RCC 7860 (cell line): ENCODE measurements around the gene PRKD2.
A peak's percentile ranks its signal among the peaks of the same experiment; 100 is the strongest.
"Not testable (repeated sequence)": the region's sequence is repeated elsewhere in the genome, so short reads cannot be mapped to it uniquely, and the experiment has no call there.

ENCODE experiments used
- DNase-seq: peaks from one replicate; pipeline ENCODE4 v3.0.0-alpha.2; 2015; ENCODE audit warnings: low spot score
- FAIRE-seq: peaks from 2 replicates; lab custom pipeline; 2012; peaks lifted over from hg19 to GRCh38; lab: Jason Lieb, UNC

The PRKD2 gene

DNA sequence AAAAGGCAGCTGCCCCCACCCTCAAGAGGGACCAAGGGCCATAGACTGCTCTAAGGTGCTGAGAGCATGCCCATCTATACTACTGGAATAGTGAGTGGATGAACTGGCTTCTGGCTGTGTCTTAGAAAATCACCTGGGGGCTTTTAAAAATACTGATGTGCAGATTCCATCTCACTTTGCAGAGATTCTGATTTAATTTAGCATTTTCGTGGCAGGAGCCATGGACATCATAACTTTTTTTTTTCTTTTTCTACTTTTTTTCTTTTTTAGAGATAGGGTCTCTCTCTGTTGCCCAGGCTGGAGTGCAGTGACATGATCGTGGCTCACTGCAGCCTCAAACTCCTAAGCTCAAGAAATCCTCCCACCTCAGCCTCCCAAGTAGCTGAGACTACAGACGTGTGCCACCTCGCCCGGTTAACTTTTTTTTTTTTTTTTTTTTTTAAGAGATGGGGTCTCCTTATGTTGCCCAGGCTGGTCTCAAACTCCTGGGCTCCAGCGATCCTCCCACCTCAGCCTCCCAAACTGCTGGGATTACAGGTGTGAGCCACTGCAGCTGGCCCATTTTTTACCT, 4.1 kb downstream of the PRKD2 start:
- FAIRE-seq, DNase-seq: not testable (repeated sequence)

DNA sequence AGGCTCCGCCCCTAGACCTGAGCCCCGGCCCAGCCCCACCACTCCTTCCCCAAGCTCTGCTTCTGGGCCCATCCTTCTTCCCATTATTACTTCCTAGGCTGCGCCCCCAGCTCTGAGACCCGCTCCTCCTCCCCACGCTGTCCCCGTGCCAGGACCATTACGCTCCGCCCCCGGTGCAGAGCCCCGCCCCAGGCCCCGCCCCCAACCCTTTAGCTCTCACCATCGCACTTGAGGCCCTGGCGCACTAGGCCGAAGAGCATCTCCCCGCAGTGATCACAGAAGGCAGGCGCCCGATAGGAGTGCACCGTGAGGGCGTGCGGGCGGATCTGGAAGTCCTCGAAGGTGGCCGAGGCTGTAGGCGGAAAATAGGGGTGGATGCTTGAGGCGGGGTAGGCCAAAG, 6.2 kb downstream of the PRKD2 start:
- DNase-seq: no peak
- no peak for FAIRE-seq

DNA sequence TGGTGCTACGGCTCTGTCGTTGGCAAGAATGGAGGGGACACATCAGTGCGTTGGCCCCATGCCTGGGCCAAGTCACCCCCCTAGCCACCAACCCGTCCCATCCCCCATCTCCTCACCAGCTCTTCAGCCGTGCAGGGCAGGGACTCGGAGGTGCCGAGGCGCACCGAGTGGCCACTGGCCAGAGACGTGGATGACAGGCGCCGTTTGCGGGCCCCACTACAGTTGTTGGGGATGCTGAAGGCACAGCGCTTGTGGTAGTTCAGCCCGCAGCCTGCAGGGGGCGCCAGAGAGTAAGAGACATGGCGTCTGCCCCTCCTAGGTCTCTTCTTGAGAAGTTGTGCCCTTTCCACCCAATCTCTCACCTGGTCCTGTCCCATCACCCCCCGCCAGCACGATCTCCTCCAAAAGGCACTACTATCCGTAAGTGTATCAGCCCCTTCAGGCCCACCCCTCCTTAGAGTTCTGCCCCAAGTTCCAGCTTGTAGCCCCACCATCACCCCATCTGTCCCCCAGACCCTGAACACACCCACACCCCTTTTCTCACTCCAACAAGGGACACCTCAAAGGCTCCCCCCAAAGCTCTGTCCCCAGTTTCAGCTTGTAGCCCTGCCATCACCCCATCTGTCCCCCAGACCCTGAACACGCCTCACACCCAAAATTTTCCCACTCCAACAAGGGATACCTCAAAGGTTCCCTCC, 12.4 kb downstream of the PRKD2 start:
- DNase-seq (peak; percentile 20), FAIRE-seq (no peak)

DNA sequence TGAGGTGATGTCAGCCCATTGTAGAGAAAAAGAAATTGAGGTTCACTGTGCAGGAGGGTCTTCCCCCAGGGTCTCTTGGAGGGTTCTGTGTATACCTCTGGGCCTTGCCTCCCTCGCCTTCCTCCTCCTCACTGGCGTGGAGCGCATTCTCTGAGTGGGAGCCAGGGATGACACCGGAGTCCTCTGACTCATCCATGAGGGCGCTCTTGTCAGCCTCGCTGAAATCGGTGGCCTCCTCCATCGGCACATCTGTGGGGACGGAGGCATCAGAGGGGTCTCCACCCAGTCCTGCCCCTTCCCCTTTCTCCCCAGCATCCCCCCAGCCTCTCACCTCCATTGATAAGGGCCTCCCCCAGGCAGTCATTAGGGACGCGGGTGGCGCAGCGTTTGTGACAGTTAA, 16.2 kb downstream of the PRKD2 start:
- no peak for FAIRE-seq
- no peak for DNase-seq

DNA sequence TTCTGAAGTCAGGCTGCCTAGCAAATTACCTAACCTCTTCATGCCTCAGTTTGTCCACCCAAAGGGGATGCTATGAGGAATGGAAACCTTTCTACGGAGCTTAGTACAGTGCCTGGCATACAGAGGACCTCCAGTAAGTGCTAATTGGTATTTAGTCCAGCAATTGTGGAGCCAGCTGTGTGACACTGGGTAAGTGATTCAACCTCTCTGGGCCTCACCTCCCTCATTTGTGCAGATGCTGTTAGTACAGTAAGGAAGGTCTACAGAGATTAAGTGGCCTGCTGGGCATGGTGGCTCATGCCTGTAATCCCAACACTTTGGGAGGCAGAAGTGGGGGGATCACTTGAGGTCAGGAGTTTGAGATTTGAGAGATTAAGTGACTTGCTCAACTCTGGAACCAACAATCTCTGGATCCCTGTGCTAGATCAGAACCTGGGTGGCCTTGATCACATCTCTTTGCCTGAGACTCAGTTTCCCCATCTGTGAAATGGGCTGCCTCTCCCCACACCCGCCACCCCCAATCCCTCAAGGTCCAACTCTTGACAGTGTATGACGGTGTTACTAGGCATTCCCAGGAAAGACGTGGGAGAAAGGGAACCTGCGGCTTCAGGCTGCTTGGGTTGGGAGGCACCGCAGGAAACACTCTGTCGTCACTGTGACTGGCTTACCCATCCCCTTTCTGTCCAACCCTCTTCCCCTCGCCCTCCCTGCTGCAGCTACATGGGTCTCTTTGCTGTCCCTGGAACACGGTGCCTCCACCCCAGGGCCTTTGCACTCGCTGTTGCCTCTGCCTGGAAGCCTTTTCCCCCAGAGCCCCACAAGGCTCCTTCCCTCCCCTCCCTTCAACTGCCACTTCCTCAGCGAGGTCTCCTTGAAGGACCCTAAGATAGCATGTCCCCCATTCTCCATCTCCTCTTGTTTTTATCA, 18.3 kb downstream of the PRKD2 start:
- FAIRE-seq: no peak
- no peak for DNase-seq

DNA sequence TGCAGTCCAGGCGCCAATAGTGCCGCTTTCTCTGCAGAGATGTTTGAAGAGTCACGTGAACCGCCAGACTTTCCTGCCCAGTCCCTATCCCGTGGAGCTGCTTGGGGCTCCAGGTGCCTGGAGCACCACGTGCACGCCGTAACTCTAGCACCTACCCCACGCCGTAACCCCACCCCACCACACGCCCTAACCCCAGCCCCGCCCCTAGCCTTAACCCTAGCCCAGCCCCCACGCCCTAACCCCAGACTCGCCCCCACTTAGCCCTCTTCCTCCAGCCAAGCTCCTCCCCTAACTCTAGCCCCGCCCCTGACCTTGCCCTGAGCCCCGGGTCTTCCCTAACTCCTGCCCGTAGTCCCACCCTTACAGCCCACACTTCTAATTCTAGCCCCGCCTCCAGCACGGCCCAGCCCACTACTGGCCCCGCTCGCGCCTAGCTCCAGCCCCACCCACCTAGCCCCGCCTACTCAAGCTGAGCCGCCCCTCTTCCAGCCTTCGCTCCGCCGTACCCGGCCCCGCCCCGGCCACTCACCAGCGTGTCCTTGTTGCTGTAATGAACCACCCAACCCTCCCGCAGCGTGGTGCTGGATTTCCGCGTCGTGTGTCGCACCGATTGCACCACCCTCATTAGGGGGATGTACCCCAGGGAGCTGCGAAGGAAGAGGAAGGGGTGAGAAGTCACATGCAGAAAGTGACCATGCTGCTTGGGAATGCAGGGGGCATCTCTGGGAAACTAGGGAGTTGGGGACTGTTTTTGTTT, 19.5 kb downstream of the PRKD2 start:
- FAIRE-seq (no peak), DNase-seq (no peak)

DNA sequence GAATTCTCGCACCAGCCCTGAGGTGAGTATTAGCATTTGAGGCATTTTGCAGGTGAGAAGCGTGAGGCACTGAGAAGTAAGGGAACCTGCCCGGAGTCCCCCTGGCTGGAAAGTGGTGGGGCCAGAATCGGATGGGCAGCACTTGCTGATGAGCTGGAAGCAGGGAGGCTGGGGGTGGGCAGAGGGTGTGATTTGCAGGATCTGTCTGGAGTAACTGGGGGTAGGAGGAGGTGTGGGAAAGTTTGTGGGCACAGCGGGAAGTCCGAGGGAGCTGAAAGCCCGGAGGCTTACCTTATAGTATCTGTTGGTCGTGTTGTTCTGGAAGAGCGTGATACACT, 20.1 kb downstream of the PRKD2 start:
- DNase-seq: no peak
- no peak for FAIRE-seq

DNA sequence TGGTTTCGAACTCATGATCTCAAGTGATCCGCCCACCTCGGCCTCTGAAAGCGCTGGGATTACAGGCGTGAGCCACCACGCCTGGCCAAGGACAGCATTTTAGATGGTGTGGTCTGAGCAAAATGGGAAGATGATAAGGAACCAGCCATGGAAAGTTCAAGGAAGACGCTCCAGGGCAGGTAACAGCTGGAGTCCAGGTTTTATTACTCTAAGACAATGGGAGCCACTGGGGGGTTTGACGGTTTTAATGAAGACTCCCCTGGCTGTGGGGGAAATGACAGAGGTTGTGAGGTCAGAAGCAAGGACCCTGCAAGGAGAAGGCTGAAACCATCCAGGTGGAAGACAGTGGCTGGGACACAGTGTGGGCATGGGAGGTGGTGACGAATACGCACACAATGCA, 20.9 kb downstream of the PRKD2 start:
- DNase-seq (no peak), FAIRE-seq (no peak)

DNA sequence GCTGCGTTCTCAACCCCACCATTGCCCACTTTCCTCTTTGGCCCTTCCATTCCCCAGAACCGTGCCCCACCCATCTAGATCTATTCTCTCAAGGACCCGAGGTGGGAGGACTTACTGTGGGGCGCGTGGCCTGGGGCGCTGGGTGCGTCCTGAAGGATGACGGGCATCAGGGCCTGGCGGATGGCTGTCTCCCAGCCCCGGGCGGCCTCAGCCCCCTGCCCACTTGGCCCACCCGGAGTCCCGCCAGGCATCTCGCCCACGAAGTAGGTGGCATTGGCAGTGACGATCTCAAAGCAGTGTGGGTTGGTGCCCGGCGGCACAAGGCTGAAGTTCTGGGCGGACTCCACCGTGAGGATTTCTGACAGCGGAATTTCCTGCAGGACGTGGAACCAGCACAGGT, 23.2 kb downstream of the PRKD2 start:
- no peak for DNase-seq
- no peak for FAIRE-seq

DNA sequence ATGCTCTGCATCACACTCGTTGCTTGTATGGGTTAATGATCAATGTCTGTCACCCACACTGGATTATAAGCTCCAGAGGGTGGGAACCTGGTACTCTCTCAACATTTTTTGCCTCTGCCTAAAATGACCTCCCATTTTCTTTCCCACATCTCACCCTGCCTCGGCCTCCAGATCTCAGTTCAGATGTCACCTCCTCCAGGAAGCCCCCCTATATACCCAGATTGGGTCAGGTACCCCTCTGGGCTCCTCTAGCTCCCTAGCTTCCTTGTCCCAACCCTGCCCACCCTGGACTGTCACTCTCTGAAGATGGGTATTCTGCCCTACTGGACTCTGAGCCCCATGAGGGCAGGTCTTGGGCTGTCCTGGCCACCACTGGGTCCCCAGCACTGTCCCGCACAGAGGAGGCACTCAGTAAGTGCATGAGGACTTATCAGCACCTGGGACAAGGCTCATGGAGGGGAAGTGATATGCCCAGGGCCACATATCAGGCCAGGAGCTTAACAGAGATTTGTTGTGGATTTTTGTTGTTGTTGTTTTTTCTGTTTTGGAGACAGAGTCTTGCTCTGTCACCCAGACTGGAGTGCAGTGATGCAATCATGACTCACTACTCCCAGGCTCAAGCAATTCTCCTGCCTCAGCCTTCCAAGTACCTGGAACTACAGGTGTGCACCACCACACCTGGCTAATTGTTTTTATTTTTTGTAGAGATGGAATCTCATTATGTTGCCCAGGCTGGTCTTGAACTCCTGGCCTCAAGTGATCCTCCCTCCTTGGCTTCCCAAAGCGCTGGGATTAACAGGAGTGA, 23.8 kb downstream of the PRKD2 start:
- DNase-seq (no peak), FAIRE-seq (no peak)

DNA sequence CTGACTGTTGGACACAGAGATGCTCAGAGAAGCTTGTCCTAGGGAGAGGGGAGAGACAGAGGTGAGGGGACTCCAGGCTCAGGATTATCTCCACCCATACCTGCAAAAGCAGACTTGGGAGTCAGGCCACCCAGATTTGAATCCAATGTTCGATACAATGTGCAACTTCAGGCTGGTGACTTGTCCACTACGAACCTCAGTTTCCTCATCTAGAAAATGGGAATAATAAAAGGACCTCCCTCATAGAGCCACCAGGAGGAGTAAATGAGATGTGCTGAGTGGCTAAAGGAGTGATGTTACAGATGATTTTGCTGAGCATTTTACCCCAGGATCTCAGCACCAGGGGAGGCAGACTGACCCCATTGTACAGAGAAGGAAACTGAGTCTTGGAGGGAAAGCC, 25.0 kb downstream of the PRKD2 start:
- DNase-seq (no peak), FAIRE-seq (no peak)

DNA sequence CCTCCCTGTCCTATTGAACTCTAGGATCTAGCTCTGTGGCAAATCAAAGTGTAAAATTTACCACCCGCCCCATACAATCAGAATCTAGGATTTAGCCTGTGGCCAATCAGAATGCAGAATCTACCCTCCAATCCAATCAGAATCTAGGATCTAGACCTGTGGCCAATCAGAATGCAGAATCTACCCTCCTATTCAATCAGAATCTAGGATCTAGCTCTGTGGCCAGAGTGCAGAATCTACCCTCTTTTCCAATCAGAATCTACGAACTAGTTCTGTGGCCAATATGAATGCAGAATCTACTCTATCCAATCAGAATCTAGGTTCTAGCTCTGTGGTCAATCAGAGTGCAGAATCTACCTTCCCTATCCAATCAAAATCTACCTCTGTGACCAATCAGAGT, 25.8 kb downstream of the PRKD2 start:
- FAIRE-seq (no peak), DNase-seq (no peak)

DNA sequence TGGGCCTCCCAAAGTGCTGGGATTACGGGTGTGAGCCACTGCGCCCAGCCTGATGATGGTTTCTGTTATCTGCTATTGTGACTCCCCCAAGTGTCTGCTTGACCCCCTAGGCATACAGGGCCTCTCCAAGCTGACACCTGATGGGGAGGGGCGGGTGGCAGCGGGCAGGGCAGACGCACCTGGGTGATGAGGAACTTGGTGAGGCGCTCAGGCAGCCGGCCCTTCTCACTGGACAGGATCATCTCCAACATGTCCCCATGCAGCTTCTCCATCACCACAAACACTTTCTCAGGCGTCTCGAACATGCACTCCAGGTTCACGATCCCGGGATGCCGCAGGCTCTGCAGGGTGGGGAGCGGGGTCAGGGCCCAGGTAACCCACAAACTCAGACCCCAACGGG, 27.6 kb downstream of the PRKD2 start:
- DNase-seq (no peak), FAIRE-seq (no peak)

DNA sequence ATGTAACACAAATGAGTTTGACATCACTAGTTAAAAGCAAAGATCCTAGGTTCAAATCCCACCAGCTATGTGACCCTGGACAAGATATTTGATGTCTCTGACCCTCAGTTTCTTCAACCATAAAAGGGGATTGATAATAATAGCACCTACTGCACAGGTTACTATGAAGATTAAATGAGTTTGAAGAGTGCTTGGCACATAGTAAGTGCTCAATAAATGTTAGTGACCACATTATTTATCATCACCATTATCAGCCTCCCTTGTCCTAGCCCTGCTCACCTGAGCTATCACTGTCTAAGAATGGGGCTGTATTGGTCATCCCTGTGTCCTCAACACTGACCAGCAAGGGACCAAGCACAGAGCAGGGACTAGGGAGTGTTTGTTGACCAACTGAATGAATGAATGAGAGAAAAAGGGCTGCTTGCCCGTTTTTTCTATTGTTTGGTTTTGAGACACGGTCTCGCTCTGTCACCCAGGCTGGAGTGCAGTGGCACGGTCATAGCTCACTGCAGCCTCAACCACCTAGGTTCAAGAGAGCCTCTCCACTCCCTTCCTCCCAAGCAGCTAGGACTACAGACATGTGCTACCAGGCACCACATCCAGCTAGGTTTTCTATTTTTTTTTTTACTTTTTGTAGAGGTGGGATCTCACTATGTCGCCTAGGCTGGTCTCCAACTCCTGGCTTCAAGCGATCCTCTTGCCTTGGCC, 29.3 kb downstream of the PRKD2 start:
- no peak for DNase-seq
- FAIRE-seq: no peak

DNA sequence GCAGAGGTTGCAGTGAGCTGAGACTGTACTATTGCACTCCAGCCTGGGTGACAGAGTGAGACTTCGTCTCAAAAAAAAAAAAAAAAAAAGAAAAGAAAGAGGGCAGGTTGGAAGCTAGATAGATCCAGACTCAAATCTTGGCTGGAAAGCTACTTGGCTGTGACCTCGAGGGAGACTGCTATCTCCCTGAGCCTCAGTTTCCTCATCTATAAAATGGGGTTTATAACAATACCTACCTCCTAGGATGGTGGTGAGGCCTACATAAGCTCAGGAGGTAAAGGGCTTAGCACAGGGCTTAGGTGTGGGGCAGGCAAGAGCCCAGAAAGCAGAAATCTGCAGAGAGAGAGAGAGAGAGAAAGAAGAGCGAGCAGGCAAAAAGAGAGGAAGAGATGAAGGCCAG, 31.7 kb downstream of the PRKD2 start:
- DNase-seq: no peak
- no peak for FAIRE-seq

DNA sequence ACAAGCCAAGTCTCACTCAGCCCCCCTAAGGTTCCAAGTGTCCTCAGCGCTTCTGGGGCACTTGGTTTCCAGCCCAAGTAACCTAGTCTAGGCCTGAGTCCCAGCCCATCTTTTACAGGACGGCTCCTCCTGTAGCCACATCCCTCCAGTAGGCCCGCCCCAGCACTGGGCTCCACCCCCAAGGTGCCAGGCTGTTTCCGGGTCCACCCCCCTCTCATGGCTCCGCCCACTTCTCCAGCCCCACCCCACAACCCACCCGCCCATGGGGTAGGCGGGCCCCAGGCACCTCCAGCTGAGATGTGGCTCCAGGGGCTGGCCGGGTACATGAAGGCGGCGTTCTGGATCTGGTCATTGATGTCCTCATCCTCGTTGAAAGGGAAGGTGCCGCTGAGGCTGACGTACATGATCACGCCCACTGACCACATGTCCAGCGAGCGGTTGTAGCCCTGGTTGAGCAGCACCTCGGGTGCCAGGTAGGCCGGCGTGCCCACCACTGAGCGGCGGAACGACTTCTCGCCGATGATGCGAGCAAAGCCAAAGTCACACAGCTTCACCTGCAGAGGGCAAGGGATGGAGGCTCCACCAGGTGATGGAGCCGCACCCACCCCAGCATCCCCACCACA, 38.7 kb downstream of the PRKD2 start:
- DNase-seq: no peak
- FAIRE-seq: no peak

DNA sequence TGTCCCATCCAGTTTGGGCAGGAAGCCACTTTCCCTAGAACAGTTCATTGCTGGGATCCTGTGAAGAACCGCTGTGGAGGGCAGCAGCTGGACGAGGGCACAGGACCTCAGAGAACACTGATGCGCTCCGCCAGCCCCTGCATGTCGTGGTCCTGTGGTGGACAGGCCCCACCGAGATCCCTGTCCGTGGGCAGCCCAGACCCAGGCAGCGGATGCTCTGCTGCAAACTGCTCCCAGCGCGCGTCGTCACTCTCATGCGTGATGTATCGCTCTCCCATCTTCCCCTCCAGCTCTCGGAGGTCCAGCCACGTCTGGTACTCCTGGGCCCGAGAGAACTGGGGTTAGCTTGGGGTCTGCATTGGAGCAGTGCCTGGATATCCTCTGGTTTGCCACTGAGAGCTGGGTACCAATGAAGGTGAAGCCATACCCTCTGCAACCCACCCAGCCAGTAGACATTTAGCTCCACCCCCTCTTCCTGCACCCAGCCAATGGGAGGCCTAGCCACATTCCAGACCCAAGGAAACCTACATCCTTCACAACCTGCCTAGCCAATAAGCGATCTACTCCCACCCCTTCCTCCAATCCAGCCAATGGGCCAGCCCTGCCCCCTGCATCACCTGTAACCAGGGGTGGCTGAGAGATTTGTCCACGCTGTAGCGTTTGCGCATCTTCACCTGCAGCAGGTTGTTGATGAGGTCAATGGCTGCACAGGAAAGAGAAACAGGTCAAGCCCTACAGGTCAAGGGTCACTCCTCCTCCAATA, 42.3 kb downstream of the PRKD2 start:
- no peak for DNase-seq
- no peak for FAIRE-seq

DNA sequence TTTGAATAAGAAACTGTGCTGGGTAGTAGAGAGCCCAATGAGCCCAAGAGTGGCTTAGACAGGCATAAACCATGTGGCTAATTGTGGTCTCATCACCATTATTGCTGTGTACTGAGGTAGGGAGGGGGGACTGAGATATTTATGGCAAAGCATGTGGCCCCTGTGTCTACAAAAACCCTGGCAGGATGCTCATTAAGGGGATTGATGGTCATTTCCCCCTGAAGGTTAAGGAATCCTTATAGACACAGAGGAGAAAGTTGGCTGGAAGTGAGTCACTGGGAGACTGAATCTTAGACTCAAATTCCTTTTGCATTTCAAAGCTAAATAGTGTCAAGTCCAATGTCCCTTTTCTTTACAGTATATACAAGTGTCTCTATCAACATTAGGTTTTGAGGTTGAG, 46.1 kb downstream of the PRKD2 start:
- DNase-seq: no peak
- FAIRE-seq: no peak

DNA sequence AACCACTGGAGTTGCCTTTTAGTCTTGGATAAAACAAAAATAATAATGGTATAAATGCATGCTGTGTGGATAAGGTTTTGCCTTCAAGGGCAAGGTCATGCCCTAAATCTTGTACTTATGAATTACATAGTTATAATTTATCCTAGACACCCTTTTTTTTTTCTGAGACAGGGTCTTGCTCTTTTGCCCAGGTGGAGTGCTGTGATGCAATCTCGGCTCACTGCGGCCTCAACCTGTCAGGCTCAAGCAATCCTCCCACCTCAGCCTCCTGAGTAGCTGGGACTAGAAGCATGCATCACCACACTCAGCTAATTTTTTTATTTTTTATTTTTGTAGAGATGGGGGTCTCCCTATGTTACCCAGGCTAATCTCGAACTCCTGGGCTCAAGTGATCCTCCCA, 48.3 kb downstream of the PRKD2 start:
- DNase-seq: no peak
- no peak for FAIRE-seq
